Anterior cingulate cortex (tissue), 58 donors: Measurements from ENCODE around the gene ZNF428.

Experiments
- DNase-seq, 58 donors: peaks; one replicate each; lab custom pipeline; 2025; lab: John Stamatoyannopoulos, UW

Gene ZNF428

GRCh38 chr19:43574424-43575155 is 44.8 kb downstream of the ZNF428 start:
- peak in 3 of 58 donors; percentile 12 to 28 (median 18) for DNase-seq

GRCh38 chr19:43572171-43572588 is 47.2 kb downstream of the ZNF428 start:
- no peak for DNase-seq

GRCh38 chr19:43570174-43570791 is 49.1 kb downstream of the ZNF428 start:
- no peak for DNase-seq

- no peak for DNase-seq
These were observed 49.8 kb downstream of the ZNF428 start for GRCh38 chr19:43569657-43570056.

GRCh38 chr19:43564800-43565199 is 54.6 kb downstream of the ZNF428 start:
- DNase-seq: peak in 32 of 58 donors; percentile 2 to 60 (median 24)

GRCh38 chr19:43563816-43564457 is 55.5 kb downstream of the ZNF428 start:
- no peak for DNase-seq

- DNase-seq: peak; percentile 9 to 93 (median 68)
These were observed 56.7 kb downstream of the ZNF428 start for GRCh38 chr19:43562698-43563241.

- DNase-seq: no peak
These were observed 57.2 kb downstream of the ZNF428 start for GRCh38 chr19:43562226-43562697.

- no peak for DNase-seq
These were observed 58.1 kb downstream of the ZNF428 start for GRCh38 chr19:43561139-43561970.

GRCh38 chr19:43560687-43561086 is 58.7 kb downstream of the ZNF428 start:
- peak in 1 of 58 donors; percentile 5 for DNase-seq
